Measurements from ENCODE around the gene COA5.
A peak's percentile ranks its signal among the peaks of the same experiment; 100 is the strongest.

COA5 gene, protein sequence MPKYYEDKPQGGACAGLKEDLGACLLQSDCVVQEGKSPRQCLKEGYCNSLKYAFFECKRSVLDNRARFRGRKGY

DNA sequence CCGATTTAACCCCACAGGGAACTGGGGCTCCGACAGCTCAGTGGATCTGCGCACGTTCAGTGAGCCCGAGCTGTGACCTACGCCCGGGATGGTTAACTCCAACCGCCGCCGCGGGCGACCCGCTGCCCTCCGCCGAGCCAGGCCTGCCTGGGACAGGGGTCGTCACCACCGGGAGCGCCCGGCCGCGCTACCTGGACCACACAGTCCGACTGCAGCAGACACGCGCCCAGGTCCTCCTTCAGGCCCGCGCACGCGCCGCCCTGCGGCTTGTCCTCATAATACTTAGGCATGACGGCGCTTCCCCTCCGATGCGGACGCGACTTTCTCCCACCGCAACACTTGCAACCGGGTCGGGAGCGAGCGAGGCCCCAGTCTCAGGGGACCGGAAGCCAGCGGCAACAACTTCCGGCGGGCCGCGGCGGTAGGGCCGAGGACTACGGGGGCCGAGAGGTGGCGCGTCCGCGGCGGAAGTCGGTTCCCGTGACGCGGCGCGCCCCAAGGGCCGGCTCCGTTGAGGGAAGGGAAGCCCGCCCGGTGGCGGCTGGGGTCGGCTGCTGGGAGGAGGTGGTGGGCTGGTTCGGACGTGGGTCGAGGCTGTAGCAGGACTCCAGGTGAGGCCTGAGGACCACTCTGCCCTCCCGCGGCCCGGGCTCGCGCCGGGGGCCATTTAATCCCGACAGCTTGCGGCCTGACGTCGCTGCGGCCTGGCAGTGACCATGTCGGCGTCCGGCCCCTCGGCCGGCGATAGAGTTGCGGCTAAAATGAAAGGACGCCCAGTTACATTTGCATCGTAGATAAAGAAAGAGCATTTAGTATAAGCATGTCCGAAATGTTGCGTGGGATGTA is at the start of gene COA5, which contains the start of gene UNC50:
Gene COA5, minus strand, starts transcription at position 397 of the 846 bp plus-strand sequence. Its CDS starts 107 bp downstream, at position 290.
Gene UNC50, plus strand, starts transcription at position 474 of the 846 bp plus-strand sequence. CDS start 1,171 bp downstream, outside the sequence.
- peak; percentile 86 for DNase-seq

DNA sequence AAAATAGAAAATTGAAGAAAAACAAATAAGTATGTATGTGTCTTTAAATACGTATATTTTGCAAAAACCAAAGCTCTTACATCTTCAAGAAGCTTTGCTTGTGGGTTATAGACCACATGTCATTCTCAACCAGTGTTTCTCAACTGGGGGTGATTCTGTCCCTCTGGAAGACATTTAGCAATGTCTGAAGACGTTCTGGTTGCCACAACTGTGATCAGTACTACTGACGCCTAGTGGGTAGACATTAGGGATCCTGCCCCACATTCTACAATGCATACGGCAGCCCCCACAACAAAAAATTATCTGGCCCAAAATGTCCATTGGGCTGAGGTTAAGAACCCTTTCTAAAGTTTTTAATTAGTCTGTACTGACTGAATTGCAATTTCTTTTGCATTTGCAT is 48.5 kb upstream of the COA5 start:
- peak; percentile 33 for DNase-seq

DNA sequence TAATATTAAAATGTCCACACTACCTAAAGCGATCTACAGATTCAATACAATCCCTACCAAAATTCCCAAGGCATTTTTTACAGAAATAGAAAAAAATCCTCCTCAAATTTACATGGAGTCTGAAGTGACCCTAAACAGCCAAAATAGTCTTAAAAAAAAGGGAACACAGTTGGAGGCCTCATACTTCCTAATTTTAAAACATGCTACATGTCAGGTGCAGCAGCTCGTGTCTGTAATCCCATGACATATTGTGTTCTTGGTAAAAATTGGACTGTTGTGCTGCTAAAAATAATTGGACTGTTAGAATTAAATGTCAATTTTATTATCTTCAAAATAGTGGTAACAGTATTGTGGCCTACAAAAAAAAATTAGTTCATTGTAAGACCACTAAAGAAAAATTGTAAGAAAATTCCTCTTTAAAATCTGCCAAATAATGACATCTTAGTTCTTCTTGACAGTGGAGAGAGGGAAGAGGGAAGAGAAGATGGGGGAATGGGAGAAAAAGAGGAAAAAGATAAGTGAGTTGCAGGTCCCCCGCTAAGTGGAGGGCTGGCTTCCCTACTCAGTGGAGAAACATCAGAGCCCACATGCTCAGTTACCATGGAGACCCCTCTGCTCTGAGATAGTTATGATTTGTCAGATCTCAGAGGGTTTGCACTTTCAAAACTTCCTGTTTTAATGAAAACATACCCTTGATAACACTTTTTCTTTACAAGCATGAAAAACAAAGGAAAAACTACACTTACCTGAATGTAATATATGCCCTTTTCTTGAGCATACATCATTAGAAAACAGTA is 46.6 kb upstream of the COA5 start:
- peak; percentile 33 for DNase-seq

DNA sequence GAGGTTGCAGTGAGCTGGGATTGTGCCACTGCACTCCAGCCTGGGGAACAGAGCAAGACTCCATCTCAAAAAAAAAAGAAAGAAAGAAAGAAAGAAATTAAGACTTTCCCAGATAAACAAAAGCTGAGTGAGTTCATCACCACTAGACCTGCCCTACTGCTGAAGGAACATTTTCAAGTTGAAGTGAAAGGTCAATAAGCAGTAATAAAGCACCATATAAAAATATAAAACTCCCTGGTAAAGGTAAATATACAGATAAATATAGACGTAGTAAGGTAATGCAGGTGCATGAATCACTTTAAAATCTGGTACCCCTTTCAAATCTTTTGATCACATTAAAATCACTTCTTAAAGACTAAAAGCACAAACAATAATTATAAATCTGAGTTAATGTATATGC is 42.7 kb upstream of the COA5 start:
- no peak for DNase-seq

DNA sequence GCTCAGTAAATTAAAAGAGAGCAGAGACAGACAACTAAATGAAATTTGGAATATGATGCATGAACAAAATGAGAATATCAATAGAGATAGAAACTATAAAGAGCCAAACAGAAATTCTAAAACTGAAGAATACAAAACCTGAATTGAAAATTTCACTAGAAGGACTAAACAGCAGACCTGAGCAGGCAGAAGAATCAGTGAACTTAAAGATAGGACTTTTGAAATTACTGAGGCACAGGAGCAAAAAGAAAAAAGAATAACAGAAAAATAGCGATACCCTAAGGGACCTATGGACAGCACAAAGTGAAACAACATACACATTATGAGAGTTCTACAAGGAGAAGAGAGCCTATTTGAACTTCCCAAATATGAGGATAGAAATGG is 41.7 kb upstream of the COA5 start:
- no peak for DNase-seq

DNA sequence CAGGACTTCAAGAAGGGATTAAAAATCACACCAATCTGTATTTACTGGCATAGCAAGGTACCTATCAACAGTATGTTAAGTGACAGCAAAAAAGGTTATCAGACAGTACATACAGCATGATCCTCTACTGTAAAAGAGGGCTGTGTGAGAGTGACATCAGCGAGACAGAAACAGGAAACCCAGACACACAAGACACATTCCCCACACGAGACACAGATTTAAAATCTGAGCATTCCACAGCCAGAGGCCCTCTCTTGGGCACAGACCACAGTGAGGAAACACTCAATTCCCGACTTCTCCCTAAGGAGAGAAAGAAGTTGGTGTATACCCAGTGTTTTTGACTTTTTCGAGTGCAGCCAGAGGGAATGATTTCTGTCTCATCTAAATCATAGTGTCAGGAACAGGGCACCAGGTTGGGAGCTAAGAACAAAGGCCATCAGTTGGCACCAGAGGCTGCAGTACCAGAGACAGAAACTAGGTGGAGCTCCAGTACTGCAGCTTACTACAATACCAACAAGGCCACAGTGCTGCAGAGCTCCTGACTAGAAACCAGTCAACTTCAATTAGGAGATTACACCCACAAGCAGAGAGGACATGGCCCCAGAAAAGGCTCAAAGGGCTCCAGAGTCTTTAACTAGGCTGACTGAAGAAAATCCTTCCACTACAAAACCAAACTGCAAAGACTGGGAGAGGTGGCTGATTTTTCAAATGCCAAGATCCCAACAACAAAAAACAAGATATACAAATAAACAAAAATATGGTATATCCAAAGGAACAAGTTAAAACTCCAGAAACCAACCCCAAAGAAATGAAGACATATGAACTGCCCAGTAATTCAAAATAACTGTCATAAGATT is 41.1 kb upstream of the COA5 start:
- DNase-seq: peak; percentile 85

DNA sequence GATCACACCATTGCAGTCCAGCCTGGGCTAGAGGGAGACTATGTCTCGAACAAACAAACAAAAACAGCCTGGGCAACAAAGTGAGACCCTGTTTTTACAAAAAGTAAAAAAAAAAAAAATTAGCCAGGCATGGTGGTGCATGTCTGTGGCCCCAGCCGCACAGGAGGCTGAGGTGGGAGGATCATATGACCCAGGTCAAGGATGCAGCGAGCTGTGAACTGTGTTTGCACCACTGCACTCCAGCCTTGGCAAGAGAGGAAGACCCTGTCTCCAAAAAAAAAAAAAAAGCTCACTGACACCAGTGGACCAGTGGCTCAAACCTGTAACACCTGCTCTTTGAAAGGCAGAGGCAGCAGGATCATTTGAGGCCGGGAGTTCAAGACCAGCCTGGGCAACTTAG is 40.1 kb upstream of the COA5 start:
- DNase-seq: no peak

DNA sequence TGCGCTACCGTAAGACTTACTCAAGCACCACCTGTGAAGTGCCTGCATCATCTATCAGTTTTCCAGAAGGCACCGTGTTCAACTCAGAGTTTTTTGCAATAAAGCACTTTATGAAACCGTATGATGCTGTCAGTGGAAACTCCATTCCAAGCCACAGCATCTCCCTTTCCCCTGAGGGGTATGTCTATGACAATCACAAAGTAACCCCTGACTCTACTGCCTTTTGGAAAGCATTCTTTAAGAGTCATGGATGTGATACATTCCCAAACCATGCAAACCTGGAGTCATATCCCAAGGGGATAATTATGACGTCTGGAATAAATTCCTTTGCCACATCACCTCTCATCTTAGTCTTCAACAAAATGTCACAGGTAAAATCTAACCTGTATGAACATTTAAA is 39.3 kb upstream of the COA5 start:
- no peak for DNase-seq

DNA sequence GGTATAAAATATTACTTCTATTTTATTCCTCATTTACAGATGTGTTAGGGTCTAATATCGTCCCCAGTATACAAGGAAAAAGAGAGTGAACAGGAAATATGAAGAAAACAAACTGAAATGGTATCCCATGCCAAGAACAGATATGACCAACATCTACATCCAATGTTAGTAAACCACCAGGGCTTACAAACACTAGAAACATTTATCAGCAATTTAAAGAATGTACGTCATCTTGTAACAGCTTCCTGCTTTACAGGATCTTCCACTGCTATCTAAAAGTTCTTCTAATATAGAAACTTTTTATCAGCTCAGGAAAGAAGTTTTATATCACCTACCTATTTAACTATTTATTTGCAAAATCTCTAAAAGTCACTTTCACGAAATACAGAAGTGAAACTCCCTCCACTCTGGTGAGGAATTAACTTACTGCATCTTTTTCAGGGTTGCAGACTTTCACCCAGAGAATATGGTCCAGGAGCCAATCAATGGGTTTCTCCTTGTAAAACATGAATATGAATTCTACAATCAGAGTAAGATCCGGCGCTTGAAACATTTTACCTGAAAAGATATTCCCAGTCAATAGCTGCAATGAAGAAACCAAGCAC is 35.3 kb upstream of the COA5 start:
- no peak for DNase-seq

DNA sequence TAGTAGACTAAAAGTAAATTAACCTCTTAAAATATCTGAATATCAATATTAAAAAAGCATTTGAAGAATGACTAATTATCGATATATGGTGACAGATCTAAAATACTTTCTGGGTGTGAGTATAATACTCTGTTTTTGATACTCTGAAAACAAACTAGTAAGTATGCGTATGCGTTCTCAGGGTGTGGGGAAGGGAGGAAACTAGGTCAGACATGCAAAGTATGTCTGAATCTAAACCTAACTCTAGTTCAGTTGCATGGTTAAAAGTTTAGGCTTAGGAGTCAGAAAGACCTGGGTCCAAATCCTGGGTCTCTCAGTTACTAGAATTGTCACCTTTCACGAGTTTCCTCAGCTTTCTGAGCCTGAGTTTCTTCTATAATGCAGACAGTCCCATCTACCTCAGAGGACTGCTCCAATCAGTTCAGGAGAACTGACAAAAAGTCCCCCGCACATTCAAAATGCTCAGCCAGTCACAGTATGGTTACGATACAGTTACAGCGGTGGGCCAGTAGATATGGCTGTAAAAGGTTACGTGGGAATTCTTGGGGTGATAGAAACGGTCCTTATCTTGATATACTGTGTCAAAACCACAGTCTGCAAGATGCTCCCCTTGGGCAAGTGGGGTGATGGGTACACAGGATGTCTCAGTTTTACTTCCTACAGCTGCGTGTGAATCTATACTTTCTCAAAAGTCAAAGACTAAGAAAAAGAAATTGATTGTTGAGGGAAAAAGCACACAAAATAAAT is 29.3 kb upstream of the COA5 start:
- DNase-seq: peak; percentile 44

DNA sequence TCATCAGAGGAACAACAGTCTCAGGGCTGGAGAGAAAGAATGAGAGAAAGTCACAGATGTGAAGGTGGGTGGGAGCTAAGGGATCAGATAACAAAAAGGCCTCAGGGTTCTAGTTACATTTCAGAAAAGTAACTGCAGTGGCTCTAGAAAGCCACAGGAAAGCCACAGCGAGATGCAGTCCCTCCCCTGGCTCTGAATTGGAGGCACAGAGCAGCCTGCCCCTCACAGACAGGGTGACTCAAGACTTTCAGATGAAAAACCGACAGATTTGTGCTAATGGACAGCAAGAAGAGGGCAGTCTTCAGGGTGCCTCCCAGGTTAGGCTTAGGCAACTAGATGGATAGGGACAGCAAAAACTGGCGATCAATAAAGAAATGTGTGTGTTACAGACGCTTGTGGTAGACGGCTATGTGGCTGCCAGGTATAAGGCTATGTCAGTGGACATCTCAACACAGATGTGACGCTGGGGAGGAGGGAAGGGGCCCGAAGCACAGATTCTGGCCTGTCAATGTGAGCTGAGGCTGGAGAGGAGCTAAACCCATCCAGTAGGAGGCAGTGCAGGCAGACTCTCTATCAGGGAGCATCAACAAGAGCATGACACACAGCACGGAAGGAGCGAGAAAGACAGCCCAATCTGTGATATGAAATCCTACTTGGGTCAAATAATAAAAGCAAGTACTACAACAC is 26.2 kb upstream of the COA5 start:
- DNase-seq: peak; percentile 31

DNA sequence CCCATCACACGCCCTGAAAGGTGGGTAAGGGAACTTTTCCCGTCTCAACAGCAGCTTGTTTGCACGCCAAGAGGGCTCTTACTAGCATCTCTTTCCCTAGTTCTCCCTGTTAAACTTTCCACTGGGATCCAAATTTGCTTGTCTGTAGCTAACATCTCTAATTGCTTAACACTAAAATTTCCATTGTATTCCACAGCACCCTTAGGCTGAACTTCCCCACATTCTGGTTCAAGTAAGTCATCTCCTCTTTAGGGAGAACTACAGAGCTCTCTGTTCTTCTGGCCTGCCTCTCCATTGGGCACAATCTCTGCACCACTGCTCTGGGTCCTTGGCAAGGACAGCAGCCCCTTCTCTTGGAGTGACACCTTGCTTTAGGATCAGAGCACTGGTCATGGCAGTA is 24.0 kb upstream of the COA5 start:
- no peak for DNase-seq

DNA sequence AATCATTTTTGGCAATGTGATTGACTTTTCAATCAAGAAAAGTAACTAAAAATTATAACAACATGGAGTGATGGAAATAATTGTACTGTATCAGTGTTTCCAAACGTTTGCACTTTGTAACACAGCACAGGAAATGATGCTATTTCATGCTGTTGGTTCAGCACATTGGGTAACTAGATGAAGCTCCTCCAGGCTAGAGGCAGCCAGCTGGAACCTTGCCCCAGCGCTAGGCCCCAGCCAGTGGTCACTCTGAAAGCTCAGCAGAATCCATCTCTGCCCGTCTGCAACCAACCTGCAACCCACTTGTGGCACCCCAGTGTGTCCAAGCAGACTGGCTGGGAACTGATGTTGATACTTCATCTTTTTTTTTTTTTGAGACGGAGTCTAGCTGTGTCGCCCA is 15.3 kb upstream of the COA5 start:
- no peak for DNase-seq

DNA sequence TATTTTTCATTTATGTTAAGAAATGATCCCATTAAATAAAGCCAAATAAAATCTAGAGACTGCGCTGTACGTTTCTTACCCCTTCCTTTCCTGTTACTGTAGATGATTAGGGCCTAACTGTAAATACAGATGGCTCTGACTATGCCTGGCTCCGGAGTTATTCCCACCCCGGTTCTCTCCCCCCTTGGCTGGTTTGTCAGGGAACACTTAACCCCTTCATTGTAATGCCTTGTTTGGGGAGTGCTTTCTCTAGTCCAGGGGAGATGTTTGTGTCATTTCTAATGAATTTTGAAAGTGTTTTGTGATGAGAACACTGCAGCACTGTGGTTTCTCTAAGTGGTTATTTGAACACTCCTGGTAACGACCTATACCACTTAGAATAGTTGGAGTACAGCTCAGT is 8.8 kb upstream of the COA5 start:
- no peak for DNase-seq

DNA sequence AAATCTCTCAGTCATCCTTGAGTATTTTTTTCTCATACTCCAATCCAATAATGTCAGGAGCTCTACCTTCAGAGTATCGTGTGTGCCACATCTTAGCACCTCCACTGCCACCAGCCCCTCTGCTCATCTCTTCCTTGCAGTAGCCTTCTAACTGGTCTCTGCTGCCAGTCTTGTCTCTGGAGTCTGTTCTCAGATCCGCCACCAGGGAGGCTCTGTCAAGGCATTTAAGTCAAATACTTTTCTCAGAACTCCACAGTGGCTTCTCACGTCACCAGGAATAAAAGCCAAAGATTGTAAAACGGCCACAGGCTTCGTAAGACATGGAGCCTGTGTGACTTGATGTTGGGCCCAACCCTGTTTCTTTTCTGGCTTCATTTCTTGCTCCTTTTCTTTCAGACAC is 7.2 kb upstream of the COA5 start:
- no peak for DNase-seq

DNA sequence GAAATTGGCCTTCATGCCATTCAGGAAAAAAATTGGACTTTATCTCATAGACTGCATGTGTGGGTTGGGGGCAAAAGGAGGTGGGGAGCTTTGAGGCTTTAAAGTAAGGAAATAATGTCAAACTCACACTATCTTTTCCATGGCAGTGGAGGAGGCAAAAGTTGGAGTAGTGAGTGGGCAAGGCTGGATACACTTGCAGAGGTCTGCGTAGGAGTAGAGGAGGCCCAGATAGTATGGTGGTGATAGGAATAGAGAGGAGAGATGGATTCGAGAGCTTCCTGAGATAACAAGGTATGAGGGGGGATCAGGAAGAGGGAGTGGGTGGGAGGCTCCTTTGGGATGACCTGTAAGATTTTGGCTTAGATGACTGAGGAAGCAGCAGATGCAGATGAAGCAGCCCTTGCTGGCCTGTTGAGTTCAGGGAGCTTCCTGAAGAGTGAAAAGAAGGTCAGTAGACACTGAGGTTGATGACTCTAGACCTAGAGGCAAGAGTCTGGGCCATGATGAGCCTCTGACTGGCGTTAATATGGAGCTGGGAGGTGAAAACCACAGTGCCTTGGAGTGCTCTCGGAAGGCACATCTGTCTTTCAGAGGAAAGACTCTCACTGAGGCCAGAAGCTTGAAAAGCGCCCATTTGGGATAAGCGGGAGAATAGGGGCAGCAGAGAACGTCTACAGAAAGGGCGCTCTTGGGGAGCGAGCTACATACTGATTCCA is 5.9 kb upstream of the COA5 start:
- DNase-seq: no peak

DNA sequence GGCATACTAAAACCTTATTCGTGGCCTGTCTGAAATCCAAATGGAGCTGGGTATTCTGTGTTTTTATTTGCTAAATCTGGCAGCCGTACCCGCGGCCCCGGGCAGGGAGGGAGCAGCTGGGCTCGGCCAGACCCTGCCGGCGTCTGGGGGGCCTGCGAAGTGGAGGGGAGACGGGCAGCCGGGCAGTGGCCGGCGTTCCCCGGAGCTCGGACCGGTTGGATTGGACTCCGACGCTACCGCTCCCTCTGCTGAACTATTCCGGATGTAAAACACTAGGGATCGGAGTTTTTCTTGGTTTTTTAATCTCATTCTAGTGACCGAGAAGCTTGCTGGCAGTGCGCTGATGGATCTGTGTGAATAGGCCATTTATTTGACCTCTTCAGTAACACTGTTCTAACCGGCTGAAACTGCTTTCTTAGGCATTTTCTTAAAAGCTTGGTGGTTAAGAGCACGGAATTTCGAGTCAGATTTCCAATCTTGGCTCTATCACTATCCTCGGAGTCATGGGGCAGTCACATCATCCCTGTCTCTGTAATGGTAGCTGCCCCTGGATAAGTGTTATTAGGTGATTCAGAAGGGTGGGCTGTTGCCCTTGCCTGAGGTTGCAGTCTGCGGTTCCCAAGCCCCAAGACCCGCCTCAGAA is 771 bp upstream of the COA5 start:
- DNase-seq: no peak

DNA sequence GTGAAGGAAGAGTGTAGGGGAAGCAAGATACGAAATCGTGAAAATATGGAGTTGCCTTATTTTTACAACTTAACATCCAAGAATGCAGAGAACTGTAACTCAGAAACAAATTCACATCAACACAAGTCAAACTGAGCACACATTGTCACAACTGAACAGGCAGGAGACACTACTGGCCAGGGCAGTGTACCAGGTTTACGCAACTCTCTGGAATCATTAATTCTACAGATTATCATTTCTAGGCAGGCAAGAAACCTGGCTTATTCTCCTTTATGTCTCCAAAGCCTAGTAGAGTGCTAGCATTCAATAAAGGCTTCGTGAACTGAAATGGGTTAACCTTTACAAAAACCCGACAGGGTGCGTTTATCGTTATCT is 584 bp downstream of the COA5 start:
- no peak for DNase-seq

DNA sequence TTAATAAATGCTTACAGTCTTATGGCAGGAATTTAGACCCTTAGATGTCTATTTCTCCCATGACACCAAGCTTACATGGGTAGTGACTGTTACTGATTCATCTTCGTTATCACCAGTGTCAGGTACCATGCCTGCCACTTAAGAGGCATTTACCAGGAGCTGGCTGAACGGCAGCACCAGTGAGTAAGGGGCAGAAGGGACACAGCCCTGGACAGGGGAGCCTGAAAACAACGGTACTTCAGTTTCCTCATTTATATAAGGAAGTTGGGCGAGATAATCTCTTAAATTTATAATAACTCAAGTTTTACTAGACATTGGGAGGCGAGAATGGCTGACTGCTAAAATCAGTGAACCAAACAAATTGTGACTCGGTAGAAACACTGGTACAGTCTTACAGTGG is 1.2 kb downstream of the COA5 start:
- no peak for DNase-seq

DNA sequence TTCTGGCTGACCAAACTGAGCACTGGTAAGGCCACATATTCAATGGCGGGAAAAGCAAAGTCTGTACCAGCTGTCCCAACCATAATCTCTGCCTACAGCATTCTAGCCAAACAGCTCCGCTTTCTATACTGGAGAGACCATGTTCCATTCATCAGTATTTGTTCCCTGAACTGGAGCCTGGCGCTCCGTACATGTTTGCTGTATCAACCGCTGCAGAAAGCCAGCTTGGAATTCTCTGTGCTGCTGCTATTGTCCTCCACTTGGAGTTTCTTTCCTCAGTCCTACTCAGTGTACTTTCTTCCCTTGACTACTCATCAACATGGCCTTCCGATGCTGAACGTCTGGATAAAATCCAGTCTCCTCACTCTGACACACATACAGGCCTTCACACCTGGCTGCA is 1.9 kb downstream of the COA5 start:
- no peak for DNase-seq
